NCI-H1048 (cell line): Measurements from ENCODE around the gene RAB11FIP4.

Experiments
- DNase-seq: peaks from one replicate; lab custom pipeline; 2025; lab: John Stamatoyannopoulos, UW

The RAB11FIP4 gene

DNA sequence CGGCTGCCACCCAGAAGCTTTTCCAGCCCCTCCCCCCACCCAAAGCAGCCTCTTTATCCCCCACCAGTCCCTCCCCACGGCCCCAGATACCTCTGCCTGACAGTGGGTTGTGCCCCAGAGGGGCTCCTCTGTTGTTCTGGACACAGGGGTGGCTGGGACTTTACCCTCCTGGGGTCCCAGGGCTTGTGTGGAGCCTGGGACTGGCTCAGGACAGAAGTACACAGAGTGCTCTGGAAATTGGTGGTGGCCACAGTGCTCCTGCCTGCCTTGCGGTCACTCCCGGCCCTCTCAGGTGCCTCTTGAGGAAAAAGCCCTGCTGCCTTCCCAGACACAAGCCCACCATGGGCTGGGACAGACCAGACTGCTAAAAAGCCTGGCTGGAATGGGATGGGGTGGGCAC lies 68.2 kb downstream of the RAB11FIP4 start:
- no peak for DNase-seq

- no peak for DNase-seq
These were observed 68.8 kb downstream of the RAB11FIP4 start for GRCh38 chr17:31460226-31460721.

DNA sequence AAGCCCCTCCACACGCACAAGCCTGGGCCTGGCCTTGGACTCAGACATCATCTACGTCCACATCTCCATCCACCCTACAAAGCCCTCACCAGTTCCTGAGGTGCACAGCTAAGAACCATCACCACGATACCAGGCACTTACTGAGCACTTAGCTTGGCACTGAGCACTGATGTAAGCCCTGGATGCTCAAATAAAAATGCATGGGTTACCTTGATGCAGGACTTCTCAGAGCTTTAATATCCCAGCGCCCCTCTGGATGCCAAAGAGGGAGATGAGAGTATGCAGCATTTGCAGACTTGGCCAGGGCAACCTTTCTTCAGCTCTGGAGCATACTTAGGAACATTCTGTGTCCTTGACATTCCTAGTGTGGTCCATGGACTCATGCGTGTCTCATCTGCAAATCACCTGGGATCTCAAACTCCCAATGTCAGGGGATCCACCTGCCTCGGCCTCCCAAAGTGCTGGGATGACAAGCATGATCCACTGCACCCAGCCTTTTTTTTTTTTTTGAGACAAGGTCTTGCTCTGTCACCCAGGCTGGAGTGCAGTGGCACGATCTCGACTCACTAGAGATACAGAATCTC lies 69.8 kb downstream of the RAB11FIP4 start:
- no peak for DNase-seq

GRCh38 chr17:31462261-31462660 lies 70.8 kb downstream of the RAB11FIP4 start:
- DNase-seq = no peak

- DNase-seq = no peak
These were observed 74.8 kb downstream of the RAB11FIP4 start for GRCh38 chr17:31466096-31466760.

GRCh38 chr17:31467502-31468256 lies 76.2 kb downstream of the RAB11FIP4 start:
- DNase-seq = no peak

GRCh38 chr17:31469959-31470358 lies 78.5 kb downstream of the RAB11FIP4 start:
- no peak for DNase-seq

DNA sequence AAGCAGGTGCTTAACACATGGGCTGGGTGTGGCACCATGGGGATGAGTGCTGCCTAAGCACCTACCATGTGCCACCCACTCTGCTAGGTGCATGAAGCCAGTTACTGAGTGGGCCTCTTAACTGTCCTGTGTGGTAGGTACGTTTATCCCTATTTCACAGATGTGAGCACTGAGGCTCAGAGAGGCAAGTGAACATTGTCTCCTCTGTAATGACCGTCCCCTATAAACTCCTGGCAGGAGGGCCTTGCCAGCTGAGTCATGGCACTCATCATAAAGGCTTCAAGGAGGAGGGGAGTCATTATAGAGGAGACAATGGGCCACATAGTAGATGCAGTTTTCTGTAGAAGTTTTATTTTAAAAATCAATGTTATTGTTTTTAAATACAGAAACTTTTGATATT lies 79.1 kb downstream of the RAB11FIP4 start:
- DNase-seq = no peak

DNA sequence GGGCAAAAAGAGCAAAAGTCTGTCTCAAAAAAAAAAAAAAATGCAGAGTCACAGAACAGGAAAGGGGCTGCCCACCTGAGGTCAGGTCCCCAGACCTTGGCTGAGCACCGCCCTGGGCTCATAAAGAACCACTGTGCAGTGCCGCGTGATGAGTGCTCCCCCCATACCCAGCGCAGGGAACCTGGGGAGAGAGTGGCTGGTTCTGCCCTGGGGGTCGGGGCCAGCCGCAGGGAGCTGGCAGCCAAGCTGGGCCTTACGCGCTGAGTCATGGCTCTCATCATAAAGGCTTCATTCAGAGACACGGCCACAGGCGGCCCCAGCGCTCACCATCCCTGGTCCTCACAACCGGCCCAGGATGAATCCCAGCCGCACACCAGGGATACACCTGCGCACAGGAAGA lies 80.7 kb downstream of the RAB11FIP4 start:
- no peak for DNase-seq

DNA sequence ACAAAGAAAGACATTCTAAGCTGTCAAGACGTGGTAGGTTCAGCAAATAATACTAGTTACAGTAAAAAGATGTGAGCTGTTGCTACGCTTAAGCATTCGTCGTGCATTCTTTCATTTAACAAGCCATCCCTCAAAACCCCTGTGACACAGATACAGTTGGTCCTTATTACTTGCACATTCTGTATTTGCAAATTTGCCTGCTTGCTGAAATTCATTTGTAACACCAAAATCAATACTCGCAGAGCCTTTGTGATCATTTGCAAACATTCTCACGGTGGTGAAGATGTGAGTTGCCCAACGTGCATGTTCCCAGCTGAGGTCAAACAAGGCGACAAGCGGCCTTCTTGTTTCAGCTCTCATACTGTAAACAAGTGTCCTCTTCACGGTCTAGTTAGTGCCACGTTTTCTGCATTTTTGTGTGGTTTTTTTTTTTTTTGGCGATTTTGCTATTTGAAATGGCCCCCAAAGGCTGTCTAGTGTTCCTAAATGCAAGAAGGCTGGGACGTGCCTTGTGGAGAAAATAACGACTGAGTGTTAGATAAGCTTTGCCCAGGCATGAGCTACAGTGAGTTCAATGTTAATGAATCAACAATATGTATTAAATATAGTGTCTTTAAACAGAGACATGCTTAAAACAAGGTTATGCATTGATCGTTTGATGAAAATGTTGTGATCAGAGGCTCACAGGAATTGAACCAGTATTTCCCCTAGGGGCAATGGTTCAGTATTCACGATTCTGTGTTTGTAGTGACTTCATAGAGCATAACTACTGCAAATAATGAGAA lies 84.1 kb downstream of the RAB11FIP4 start:
- no peak for DNase-seq

- no peak for DNase-seq
These were observed 85.3 kb downstream of the RAB11FIP4 start for GRCh38 chr17:31476525-31477416.

DNA sequence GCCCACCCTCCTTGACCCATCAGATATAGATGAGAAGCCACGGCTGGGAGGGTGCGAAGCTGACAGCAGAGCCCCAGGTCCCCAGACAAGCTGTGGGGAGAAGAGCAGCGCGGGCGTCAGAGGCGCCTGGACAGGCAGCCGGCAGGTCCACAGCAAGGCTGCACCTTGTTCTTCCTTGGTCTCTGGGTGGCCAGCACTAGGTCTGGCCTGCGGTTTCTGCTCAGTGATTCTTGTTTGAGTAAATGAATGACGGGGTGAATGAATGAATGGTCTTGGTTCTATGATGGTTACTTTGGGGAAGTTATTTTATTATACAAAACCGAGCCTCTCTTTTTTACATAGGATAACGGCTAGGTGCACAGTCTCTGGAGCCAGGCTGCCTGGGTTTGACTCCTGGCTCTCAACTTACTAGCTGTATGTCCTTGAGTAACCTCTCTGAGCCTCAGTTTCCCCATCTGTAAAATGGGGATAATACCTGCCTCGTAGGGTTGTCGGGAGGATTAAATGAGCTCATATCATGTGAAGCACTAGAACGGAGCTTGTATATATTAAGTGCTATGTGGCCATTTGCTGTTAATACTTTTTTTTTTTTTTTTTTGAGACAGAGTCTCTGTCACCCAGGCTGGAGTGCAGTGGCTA lies 86.1 kb downstream of the RAB11FIP4 start:
- no peak for DNase-seq

DNA sequence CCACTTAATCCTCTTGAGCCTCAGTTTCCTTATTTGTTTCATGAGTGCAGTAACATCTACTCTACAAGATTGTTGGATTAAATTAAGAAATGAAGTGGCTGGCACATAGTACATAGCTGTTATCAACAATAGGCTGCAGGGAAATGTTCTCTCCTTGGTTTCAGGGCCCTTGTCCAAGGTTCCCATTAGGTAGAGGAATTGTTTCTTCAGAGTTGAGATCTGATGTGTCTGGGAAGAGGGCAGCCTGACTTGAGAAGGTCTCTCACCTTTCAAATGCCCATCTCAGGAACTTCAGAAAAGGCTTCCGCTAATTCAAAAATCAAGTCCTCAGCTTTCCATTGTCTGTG lies 87.6 kb downstream of the RAB11FIP4 start:
- DNase-seq = no peak

- no peak for DNase-seq
These were observed 88.0 kb downstream of the RAB11FIP4 start for GRCh38 chr17:31479524-31479923.

- no peak for DNase-seq
These were observed 88.6 kb downstream of the RAB11FIP4 start for GRCh38 chr17:31480067-31480466.

- DNase-seq = no peak
These were observed 89.7 kb downstream of the RAB11FIP4 start for GRCh38 chr17:31480904-31481782.

DNA sequence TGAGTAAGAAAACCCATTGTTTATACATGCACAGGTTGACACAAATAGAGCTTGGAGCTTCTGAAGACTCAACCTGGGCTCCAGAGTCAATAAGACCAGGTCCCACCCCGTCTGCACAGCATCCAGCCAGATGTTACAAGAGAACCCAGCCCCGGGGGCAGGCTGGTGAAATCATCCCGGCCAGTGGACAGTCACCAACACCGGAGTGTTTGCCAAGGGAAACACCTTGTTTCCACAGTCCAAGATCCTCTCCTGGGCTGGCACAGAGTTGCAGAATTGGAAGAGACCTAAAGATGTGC lies 90.3 kb downstream of the RAB11FIP4 start:
- DNase-seq = no peak

GRCh38 chr17:31484821-31485220 lies 93.3 kb downstream of the RAB11FIP4 start:
- no peak for DNase-seq

DNA sequence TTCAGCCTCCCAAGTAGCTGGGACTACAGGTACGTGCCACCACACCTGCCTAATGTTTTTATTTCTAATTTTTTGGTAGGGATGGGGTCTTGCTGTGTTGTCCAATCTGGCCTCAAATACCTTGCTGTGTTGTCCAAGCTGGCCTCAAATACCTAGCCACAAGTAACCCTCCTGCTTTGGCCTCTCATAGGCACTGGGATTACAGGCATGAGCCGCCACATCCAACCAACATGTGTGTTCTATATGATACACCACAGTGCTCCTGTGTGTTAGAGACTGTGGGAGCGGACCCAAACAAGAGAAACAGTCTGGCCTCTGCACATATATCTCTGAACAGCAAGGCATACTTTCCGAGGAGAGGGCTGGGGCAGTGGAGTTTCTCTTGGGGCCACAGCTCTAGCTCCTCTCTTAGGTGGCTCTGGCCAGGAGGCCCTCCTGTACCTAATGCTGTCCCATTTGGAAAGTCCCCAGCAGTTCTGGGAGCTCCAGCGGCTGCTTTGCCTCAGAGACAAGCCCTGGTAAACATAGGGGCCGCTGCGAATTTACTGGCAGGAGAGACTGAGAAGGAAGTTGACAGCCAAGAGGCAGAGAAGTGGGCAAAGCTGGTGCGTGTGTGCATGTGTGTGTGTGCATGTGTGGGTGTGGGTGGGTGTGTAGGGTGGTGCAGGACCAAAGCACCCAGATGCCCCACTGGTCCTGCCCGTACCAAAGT lies 95.0 kb downstream of the RAB11FIP4 start:
- DNase-seq = no peak
